HG03025 (cell line): ENCODE measurements around the gene CENPU.

Experiments
- ATAC-seq: cut with Tn5 transposase; IDR thresholded peaks from one replicate; pipeline ENCODE4 v1.9.1; 2021; ENCODE audit warnings: mild to moderate bottlenecking, moderate library complexity; ENCODE audit not compliant: unreplicated experiment, low FRiP score

The CENPU gene

DNA sequence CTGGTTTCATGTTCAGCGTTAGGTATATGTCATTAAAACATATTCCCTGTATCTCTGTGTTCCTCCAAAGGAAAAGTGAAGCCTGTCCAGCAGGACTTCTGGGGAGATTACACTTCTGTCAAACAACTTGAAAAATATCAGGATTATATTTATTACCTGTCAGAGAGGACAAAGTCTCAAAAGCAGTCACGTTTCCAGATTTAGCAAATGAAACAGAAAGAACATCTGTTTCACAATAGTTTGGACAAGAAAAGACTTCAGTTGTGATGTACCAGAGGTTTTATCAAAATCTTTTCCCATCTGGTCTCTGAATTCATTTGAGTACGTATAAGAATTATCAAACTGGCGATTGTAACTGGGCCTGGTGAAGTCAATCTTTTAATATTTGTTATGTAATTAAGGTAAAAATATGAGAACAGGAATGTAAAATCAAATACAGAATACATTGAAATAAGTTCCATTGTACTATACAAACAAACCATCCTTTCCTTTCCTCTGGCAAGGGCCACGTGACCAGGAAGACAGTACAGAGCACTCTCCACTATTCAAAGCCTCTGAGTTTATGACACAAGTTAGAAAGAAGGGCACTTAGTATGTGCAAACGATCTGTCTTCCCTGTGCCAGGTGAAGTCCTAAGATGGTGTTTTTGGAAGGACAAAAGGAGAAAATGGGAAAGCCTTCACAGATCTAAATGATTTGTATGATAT, 87.8 kb downstream of the CENPU start:
- no peak for ATAC-seq

DNA sequence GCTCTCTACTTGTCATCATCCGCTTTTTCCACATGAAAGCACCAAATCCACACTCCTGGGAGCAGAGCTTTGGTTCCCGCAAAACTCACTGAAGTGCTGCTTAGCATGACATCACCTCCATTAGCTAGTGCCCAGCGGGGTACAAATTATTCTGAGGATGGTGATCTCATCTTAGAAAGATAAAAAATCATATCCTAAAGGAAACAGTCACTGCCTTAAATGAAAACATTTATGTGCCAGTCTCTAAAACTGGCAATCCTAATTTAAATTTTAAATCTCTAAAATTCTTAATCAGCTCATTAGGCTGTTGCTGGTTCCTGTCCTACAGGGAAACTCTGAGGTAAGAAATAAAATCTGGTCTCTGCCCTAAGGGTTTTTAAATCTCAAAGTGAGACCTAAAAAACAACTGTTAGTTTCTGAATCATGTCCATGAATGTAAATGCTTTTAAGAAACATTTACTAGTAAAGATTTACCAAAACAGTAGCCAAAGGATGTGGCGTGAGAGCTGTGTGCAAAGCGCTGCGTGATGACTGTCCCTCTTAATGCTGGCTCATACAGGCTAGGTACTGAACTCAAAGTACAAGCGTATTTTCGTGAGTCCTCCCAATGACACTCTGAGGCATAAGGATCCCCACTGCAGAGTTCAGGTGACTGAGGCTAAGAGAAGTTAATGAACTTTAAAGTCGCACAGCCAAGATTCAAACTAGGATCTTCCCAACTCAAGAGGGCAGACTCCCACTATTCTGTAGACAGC, 89.2 kb downstream of the CENPU start:
- ATAC-seq = no peak
